OCI-LY7 (cell line): Measurements from ENCODE around the gene RGMB. TPM values are rescaled to one million over a fixed set of nuclear protein-coding genes. Genes with fewer than 3 reads are reported as not detected.

Source experiments
- BruUV-seq: library from RNA; stranded (reverse); fragments of 400-500 nt; replicated peaks from 2 replicates; lab custom pipeline; 2021; lab: Mats Ljungman, UMichigan
- CTCF ChIA-PET: fragments of 300-600 bp; sonication (Branson Sonifier 250); formaldehyde crosslinking; loops from one replicate; lab custom pipeline; 2022; ENCODE audit warnings: antibody characterized with exemption; ENCODE audit not compliant: unreplicated experiment; lab: Charles Lee
- POLR2A ChIA-PET: fragments of 300-600 bp; sonication (Branson Sonifier 250); formaldehyde crosslinking; loops from one replicate; lab custom pipeline; 2022; ENCODE audit warnings: antibody characterized with exemption; lab: Charles Lee
- DNase-seq: peaks from one replicate; pipeline ENCODE4 v3.0.0-alpha.2; 2015; ENCODE audit warnings: low spot score
- H2AFZ ChIP-seq: fragments of 200-600 bp; sonication (generic), shearing (Covaris generic); 2 replicates; pipeline ENCODE4 v1.6.1; 2014; ENCODE audit warnings: mild to moderate bottlenecking, antibody characterized with exemption, low read length, moderate library complexity
- H3K27ac ChIP-seq: fragments of 200-600 bp; sonication (generic); 2 replicates; pipeline ENCODE4 v1.5.1; 2014; ENCODE audit warnings: mixed run types, low read depth, mild to moderate bottlenecking, moderate library complexity, low read length, inconsistent platforms; ENCODE audit not compliant: poor library complexity, severe bottlenecking
- H3K36me3 ChIP-seq: fragments of 200-600 bp; sonication (generic); 2 replicates; pipeline ENCODE4 v1.6.1; 2014; ENCODE audit warnings: mild to moderate bottlenecking, antibody characterized with exemption, low read length, moderate library complexity, mixed read lengths; ENCODE audit not compliant: insufficient read depth
- H3K4me1 ChIP-seq: fragments of 200-600 bp; sonication (generic); 2 replicates; pipeline ENCODE4 v1.5.1; 2014; ENCODE audit warnings: mild to moderate bottlenecking, low read length; ENCODE audit not compliant: insufficient read depth, poor library complexity, severe bottlenecking
- H3K4me2 ChIP-seq: fragments of 200-600 bp; sonication (generic); 2 replicates; pipeline ENCODE4 v1.6.1; 2014; ENCODE audit warnings: mild to moderate bottlenecking, low read length
- H3K4me3 ChIP-seq: fragments of 200-600 bp; sonication (generic); 2 replicates; pipeline ENCODE4 v1.5.1; 2014; ENCODE audit warnings: mild to moderate bottlenecking, low read depth, low read length; ENCODE audit not compliant: poor library complexity, severe bottlenecking
- H3K79me2 ChIP-seq: fragments of 200-600 bp; sonication (generic); 2 replicates; pipeline ENCODE4 v1.6.1; 2016; ENCODE audit warnings: low read depth, mild to moderate bottlenecking, low read length, moderate library complexity, mixed read lengths; ENCODE audit not compliant: insufficient read depth
- H3K9me2 ChIP-seq: fragments of 200-600 bp; sonication (generic); 2 replicates; pipeline ENCODE4 v1.6.1; 2016; ENCODE audit warnings: mild to moderate bottlenecking, low read length, mixed read lengths; ENCODE audit not compliant: insufficient read depth
- H3K9me3 ChIP-seq: fragments of 200-600 bp; sonication (generic); 2 replicates; pipeline ENCODE4 v1.6.1; 2014; ENCODE audit warnings: mild to moderate bottlenecking, mixed run types, low read length, mixed read lengths
- H4K20me1 ChIP-seq: fragments of 200-600 bp; sonication (generic); 2 replicates; pipeline ENCODE4 v1.6.1; 2014; ENCODE audit warnings: mild to moderate bottlenecking, antibody characterized with exemption, low read length, moderate library complexity, mixed read lengths; ENCODE audit not compliant: insufficient read depth
- EZH2phosphoT487 ChIP-seq: fragments of 200-600 bp; sonication (generic); IDR thresholded peaks from 2 replicates; pipeline ENCODE4 v1.6.1; 2018; ENCODE audit warnings: low read depth, borderline replicate concordance, mild to moderate bottlenecking, mixed run types, antibody characterized with exemption, low read length, moderate library complexity, mixed read lengths
- intact Hi-C: fragments of 100-400 bp; cut with micrococcal nuclease; formaldehyde crosslinking; loops from one replicate; pipeline ENCODE4 v1.10.0; 2022; ENCODE audit not compliant: unreplicated experiment
- total RNA-seq, 2 experiments: library from RNA; depleted of rRNA in 1 of 2; stranded (reverse); fragments of >200 nt in 1 of 2; shearing (Covaris generic) in 1 of 2; gene quantifications; 2 replicates each; pipeline ENCODE4 v1.2.3, GENCODE V29; 2014 to 2022
- TF ChIP-seq, protein P1 (sequence below): fragments of 200-600 bp; sonication (generic); conservative IDR thresholded peaks from 2 replicates; pipeline ENCODE4 v1.5.1; 2014; ENCODE audit warnings: mild to moderate bottlenecking, antibody characterized with exemption, low read length, moderate library complexity, mixed read lengths

Gene RGMB
- total RNA-seq, 2 experiments from 2014 or later = 9.2 to 11.2 TPM

DNA sequence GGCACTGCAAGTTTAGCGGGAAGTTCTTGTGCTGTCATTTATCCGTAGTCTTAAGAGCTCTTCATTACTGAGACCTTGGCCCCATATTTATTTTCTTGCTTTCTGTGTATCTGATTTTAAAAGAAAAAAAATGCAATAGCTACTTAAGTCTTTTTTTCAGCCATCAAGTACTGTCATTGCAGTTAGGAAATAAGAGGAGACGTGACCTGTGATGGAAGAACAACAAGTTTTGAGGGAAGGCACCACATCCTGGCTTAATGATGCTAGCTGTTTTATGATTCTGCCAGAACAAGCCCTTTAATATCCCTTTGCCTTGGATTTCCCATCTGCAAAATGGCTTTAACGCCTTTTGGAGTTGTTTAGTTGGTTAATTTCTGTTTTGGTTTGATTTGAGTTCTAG is 3.8 kb downstream of the RGMB start:
- H4K20me1 ChIP-seq = peaks cover 25% of the 10 kb centered on the region
- H3K9me2 ChIP-seq = no peaks in the 10 kb centered on the region
- H3K4me1 ChIP-seq = peaks cover 21% of the 10 kb centered on the region
- BruUV-seq = no TSS peak
- H3K9me3 ChIP-seq = no peaks in the 10 kb centered on the region
- peaks cover 30% of the 10 kb centered on the region for H3K36me3 ChIP-seq
- TF ChIP-seq, protein P1, sequence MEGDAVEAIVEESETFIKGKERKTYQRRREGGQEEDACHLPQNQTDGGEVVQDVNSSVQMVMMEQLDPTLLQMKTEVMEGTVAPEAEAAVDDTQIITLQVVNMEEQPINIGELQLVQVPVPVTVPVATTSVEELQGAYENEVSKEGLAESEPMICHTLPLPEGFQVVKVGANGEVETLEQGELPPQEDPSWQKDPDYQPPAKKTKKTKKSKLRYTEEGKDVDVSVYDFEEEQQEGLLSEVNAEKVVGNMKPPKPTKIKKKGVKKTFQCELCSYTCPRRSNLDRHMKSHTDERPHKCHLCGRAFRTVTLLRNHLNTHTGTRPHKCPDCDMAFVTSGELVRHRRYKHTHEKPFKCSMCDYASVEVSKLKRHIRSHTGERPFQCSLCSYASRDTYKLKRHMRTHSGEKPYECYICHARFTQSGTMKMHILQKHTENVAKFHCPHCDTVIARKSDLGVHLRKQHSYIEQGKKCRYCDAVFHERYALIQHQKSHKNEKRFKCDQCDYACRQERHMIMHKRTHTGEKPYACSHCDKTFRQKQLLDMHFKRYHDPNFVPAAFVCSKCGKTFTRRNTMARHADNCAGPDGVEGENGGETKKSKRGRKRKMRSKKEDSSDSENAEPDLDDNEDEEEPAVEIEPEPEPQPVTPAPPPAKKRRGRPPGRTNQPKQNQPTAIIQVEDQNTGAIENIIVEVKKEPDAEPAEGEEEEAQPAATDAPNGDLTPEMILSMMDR = no peak
- no peak for TF ChIP-seq EZH2phosphoT487
- no peak overlapping the region for H3K4me3 ChIP-seq
- H3K79me2 ChIP-seq = peaks cover 27% of the 10 kb centered on the region
- no peak for DNase-seq
- intact Hi-C loops = loop anchor here (10.0 kb wide), 1 partner anchor 1592 kb away; the partner anchor contains the start of gene RIOK2
- no peak overlapping the region for H2AFZ ChIP-seq
- POLR2A ChIA-PET = interaction anchor here (0.5 to 2.2 kb wide), 5 partner anchors 9 to 1853 kb away, joined by 3 to 5 read pairs (median 3); no protein-coding TSS in a partner anchor
- CTCF ChIA-PET = no interaction called here
- no peak overlapping the region for H3K27ac ChIP-seq
- H3K4me2 ChIP-seq = no peak overlapping the region

DNA sequence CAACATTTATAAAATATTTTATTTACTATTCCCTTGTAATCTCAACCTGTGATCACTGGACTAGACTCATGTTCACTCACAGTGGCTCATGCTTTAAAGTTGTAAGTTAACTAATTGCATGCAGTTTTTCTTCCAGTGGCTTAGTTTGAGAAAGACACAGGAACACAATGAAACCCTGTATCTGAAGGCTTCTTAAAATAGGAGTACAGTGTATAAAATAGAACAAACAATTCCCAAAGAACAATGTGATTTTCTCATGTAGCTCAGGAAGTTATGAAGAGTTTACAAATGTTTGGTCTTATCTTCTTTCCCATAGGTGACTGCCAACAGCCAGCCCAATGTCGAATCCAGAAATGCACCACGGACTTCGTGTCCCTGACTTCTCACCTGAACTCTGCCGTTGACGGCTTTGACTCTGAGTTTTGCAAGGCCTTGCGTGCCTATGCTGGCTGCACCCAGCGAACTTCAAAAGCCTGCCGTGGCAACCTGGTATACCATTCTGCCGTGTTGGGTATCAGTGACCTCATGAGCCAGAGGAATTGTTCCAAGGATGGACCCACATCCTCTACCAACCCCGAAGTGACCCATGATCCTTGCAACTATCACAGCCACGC is 5.9 kb downstream of the RGMB start:
- intact Hi-C loops = loop anchor here (10.0 kb wide), 1 partner anchor 1595 kb away; the partner anchor contains the start of gene RIOK2
- TF ChIP-seq, protein P1 = no peak
- no peak for TF ChIP-seq EZH2phosphoT487
- no peak overlapping the region for H3K27ac ChIP-seq
- no peak overlapping the region for H3K4me3 ChIP-seq
- no peak overlapping the region for H2AFZ ChIP-seq
- ChIA-PET POLR2A (interaction anchor here (1.7 kb wide), 1 partner anchor 8 kb away, joined by 6 read pairs; no protein-coding TSS in a partner anchor), CTCF (no interaction called here)
- peaks cover 13% of the 10 kb centered on the region for H3K4me1 ChIP-seq
- no TSS peak for BruUV-seq
- DNase-seq = no peak
- peaks cover 45% of the 10 kb centered on the region for H3K36me3 ChIP-seq
- H3K4me2 ChIP-seq = no peak overlapping the region
- H3K9me3 ChIP-seq = no peaks in the 10 kb centered on the region
- H3K9me2 ChIP-seq = no peaks in the 10 kb centered on the region
- H4K20me1 ChIP-seq = peaks cover 26% of the 10 kb centered on the region
- H3K79me2 ChIP-seq = peaks cover 27% of the 10 kb centered on the region

DNA sequence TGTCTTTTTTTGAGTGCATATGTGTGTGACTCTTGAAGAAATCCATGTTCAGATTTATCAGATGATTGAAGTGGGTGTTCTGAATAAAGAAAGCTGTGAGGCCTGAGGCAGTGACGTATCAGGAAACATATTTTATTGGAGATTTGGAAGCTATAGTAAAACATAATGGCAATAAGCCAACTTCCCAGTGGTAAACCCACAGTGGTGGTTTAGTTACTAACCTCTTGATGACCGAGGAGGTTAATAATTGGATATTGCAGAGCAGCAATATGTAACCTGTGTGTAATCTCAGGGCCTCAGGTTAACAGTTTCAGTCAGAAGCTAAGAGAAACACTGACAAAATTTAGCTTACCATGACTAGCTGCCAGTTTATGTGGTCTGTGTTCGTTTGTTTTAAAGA is 6.9 kb downstream of the RGMB start:
- intact Hi-C loops = no loop called here
- Histone ChIP-seq H4K20me1 (peaks cover 24% of the 10 kb centered on the region), H3K9me2 (no peaks in the 10 kb centered on the region), H3K4me1 (peaks cover 7% of the 10 kb centered on the region), H3K9me3 (no peaks in the 10 kb centered on the region), H3K79me2 (peaks cover 17% of the 10 kb centered on the region; the same call in 1 of the 2 replicates), H3K27ac (no peak overlapping the region), H3K36me3 (peaks cover 45% of the 10 kb centered on the region), H3K4me3 (no peak overlapping the region), H3K4me2 (no peak overlapping the region), H2AFZ (no peak overlapping the region)
- TF ChIP-seq, protein P1 = no peak
- TF ChIP-seq EZH2phosphoT487 = no peak
- BruUV-seq = no TSS peak
- no peak for DNase-seq
- ChIA-PET CTCF (interaction anchor here (1.5 kb wide), 1 partner anchor 10 kb away, joined by 4 read pairs; no protein-coding TSS in a partner anchor), POLR2A (interaction anchor here (0.7 to 1.4 kb wide), 3 partner anchors 8 to 109 kb away, joined by 3 to 5 read pairs (median 4); no protein-coding TSS in a partner anchor)
